Thyroid gland (tissue), 4 donors: ENCODE data around the gene KAZN. TPM values are rescaled to one million over a fixed set of nuclear protein-coding genes. Genes with fewer than 3 reads are reported as not detected.

Experiments used
- DNase-seq, 2 donors: peaks; one replicate each; pipeline ENCODE4 v3.0.0-alpha.2; 2019
- H3K27ac ChIP-seq, 3 donors: fragments of 200-600 bp; sonication (generic); 1 replicate in 2 of 3; 2 replicates in 1 of 3; pipeline ENCODE4 v1.5.1; 2016 to 2019; ENCODE audit warnings: mild to moderate bottlenecking in 1 of 3, moderate library complexity in 1 of 3
- H3K27me3 ChIP-seq: fragments of 200-600 bp; sonication (generic); one replicate; pipeline ENCODE4 v1.5.1; 2019
- H3K36me3 ChIP-seq, 2 donors: fragments of 200-600 bp; sonication (generic); one replicate each; pipeline ENCODE4 v1.5.1; 2016 to 2019
- H3K4me1 ChIP-seq, 2 donors: fragments of 200-600 bp; sonication (generic); one replicate each; pipeline ENCODE4 v1.5.1; 2017 to 2019
- H3K4me3 ChIP-seq, 3 donors: fragments of 200-600 bp; sonication (generic); replicated peaks in 1 of 3; 1 replicate in 2 of 3; 2 replicates in 1 of 3; pipeline ENCODE4 v1.5.1; 2016; ENCODE audit warnings: mild to moderate bottlenecking in 1 of 3
- H3K9me3 ChIP-seq: fragments of 200-600 bp; sonication (generic); one replicate; pipeline ENCODE4 v1.5.1; 2017
- POLR2A ChIP-seq, 2 donors: fragments of 450-650 bp; IDR thresholded peaks; one replicate each; pipeline ENCODE4 v1.6.1; 2017; ENCODE audit warnings: antibody characterized with exemption in 2 of 2, mild to moderate bottlenecking in 2 of 2, moderate library complexity in 1 of 2
- WGBS, 2 donors: methylation state at CpG; one replicate each; pipeline ENCODE4 v1.1.5; 2017; 5-methylcytosine and 5-hydroxymethylcytosine counted together
- intact Hi-C: fragments of 100-400 bp; cut with DNase I; formaldehyde crosslinking; loops from one replicate; pipeline ENCODE4 v1.15.1; 2023
- total RNA-seq, 4 donors: library from RNA; depleted of rRNA; stranded (reverse); fragments of >200 nt; gene quantifications; one replicate each; pipeline ENCODE4 v1.2.3, GENCODE V29; 2016
- TF ChIP-seq, protein P1 (sequence below), 6 experiments: fragments of 200-600 bp in 3 of 6; fragments of 450-650 bp in 3 of 6; sonication (generic) in 3 of 6; IDR thresholded peaks; one replicate each; pipeline ENCODE4 v1.5.1; 2016 to 2019; ENCODE audit warnings: antibody characterized with exemption in 6 of 6, mild to moderate bottlenecking in 2 of 6, inconsistent platforms in 1 of 6, moderate library complexity in 1 of 6

The KAZN gene
- total RNA-seq, 4 donors from 2014 or later, result 14.8 to 28.6 (median 18.2) TPM

DNA sequence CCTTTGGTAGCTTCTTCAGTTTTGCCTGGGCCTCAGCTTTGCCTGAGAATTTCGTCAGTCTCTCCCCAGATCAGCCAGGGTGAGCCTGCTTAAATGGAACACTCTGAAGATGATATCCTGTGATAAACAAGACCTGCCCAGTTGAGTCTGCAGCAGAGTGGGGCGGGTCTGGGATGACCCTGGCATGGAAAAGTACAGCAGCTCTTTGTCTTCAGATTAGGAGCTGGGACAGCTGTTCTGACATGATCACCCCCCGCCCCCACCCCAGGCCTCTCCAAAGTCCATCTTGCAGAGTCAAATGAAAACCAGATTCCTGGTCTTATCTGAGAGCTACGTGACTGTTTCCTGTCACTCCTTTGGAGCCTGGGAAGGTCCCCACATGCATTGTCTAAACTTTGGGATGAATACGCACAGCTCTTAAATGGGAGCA, 552.9 kb downstream of the KAZN start:
- DNase-seq, result no peak
- H3K27ac ChIP-seq, result no peak overlapping the region
- WGBS, 2 donors, result 68 to 70% methylated on average over 5 of the region's 5 CpGs

DNA sequence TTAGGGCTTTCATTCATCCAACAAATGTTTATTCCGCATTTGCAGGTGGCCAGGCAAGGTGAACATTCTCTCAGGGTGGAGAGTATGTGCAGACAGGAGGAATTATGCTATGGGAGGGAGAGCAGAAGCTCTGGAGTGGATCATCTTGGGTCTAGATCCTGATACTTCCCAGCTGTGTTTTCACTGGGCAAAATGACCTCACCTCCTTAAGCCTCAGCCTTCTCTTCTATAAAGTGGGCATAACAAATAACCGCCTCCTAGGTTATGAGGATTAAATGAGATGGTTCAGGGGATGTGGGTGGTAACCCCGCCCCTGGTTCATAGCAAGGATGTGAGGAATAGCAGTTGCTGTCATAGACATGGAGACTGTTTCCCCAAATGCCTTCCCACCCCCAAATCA, 553.4 kb downstream of the KAZN start:
- no peak for DNase-seq
- H3K27me3 ChIP-seq, result no peaks in the 10 kb centered on the region
- no peaks in the 10 kb centered on the region for H3K36me3 ChIP-seq
- TF ChIP-seq, protein P1, sequence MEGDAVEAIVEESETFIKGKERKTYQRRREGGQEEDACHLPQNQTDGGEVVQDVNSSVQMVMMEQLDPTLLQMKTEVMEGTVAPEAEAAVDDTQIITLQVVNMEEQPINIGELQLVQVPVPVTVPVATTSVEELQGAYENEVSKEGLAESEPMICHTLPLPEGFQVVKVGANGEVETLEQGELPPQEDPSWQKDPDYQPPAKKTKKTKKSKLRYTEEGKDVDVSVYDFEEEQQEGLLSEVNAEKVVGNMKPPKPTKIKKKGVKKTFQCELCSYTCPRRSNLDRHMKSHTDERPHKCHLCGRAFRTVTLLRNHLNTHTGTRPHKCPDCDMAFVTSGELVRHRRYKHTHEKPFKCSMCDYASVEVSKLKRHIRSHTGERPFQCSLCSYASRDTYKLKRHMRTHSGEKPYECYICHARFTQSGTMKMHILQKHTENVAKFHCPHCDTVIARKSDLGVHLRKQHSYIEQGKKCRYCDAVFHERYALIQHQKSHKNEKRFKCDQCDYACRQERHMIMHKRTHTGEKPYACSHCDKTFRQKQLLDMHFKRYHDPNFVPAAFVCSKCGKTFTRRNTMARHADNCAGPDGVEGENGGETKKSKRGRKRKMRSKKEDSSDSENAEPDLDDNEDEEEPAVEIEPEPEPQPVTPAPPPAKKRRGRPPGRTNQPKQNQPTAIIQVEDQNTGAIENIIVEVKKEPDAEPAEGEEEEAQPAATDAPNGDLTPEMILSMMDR (IDR thresholded peaks at IDR 0.05), result no peak
- TF ChIP-seq POLR2A (IDR thresholded peaks at IDR 0.05), result no peak
- intact Hi-C loops, result loop anchor here (2.0 kb wide), 1 partner anchor 121 kb away; no protein-coding TSS in a partner anchor
- no peaks in the 10 kb centered on the region for H3K9me3 ChIP-seq
- peaks cover 0 to 19% of the 10 kb centered on the region in 2 donors for H3K4me1 ChIP-seq
- WGBS, 2 donors, result 72 to 78% methylated on average over 3 of the region's 3 CpGs
- peak overlapping the region in 1 of 3 donors; percentile 77 for H3K27ac ChIP-seq
- H3K4me3 ChIP-seq, result peak overlapping the region in 1 of 3 donors; percentile 67

More for the DNA sequence above, 552.9 kb downstream of the KAZN start:
- intact Hi-C loops, result no loop called here
- no peak for TF ChIP-seq POLR2A (IDR thresholded peaks at IDR 0.05)
- peaks cover 0 to 20% of the 10 kb centered on the region in 2 donors for H3K4me1 ChIP-seq
- H3K4me3 ChIP-seq, result no peak overlapping the region
- no peaks in the 10 kb centered on the region for H3K36me3 ChIP-seq
- H3K27me3 ChIP-seq, result no peaks in the 10 kb centered on the region
- no peaks in the 10 kb centered on the region for H3K9me3 ChIP-seq

DNA sequence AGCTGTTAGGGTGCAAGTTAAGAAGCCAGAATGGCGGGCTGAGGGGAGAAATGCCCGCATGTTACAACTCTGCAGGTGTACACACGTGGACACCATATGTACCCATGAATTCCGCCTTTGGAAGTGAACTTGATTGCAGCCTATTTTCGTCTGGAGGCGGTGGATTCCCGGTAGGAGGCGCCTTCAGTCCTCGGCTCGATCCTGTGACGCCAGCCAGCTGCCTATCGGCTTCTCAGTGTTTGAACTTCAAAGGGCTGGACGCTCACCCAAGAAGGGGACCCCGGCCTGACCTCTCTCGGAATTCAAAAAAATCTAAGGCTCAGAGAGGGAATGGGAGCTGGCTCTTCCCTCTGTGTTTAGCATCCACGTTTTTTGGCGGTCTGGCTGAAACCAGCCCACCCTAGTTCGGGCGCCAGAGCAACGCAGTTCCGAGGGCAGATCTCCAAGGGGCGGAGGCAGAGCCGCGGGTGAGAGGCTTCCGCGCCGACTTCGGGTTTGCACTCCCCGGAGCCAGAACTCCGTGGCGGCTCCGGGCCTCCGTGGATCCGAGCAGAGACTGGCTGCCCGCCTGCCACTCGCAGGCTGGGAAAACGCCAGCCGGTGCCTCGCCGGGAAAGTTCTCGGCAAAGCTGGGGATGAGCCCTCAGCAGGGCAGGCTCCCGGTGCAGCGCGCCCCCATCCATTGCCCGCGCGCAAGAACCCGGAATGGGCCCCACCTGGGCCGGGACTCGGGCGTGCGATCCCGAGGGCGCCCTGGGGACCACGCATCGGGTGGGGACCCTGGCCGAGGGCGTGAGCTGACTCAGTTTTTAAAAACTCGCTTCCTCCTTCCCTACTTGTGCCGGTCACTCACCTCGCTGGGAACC, 554.1 kb downstream of the KAZN start:
- Histone ChIP-seq H3K4me1 (peaks cover 0 to 14% of the 10 kb centered on the region in 2 donors), H3K4me3 (peak overlapping the region; percentile 44 to 67 (median 65)), H3K27me3 (no peaks in the 10 kb centered on the region), H3K9me3 (no peaks in the 10 kb centered on the region), H3K36me3 (no peaks in the 10 kb centered on the region), H3K27ac (peak overlapping the region; percentile 11 to 87 (median 77))
- DNase-seq, result peak; percentile 84 to 85
- TF ChIP-seq, protein P1 (IDR thresholded peaks at IDR 0.05), result peak in 5 of 6 experiments; percentile 32 to 70 (median 62)
- peak in 1 of 2 donors; percentile 51 for TF ChIP-seq POLR2A (IDR thresholded peaks at IDR 0.05)
- intact Hi-C loops, result loop anchor here (2.0 kb wide), 1 partner anchor 120 kb away; no protein-coding TSS in a partner anchor
- WGBS, 2 donors, result 1 to 3% methylated on average over 11 to 34 of the region's 61 CpGs

DNA sequence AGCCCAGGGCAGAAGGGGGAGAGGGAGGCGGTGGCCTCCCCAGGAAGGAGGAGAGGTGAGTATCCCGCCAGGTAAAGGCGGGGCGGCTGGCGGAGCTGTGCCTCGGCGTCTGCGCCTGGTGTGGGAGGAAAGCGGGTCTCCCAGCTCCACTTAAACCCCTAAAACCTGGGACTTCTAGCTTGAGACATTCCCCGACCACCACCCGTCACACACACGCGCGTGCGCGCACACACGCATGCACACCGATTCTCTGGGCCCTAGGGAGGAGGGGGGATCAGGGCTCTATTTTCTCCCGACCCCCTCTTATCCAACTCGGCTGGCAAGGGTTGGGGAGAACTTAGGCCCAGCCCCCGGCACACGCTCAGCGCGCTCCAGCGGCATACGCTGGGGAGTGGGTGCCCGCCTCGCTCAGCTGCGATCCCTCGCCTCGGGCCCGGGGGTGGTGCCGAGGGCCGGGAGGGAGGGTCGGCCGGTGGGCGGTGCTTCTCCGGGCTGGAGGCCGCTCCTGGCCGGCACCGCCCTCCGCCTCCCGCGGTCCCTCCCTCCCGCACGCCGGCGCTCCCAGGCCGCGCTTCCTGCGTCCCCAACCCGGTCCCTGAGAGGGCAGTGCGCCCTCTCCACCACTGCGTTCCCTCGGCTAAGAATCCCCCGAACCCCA, 554.8 kb downstream of the KAZN start, which contains the start of gene TMEM51:
TMEM51 (plus strand) TSS at position 564 of the 658 bp plus-strand sequence. CDS start 61,341 bp downstream, outside the sequence.
- peaks cover 0 to 14% of the 10 kb centered on the region in 2 donors for H3K4me1 ChIP-seq
- peak; percentile 69 to 73 for DNase-seq

More for the DNA sequence above, 554.8 kb downstream of the KAZN start, which contains the start of gene TMEM51:
- Histone ChIP-seq H3K27ac (peak within 1 kb of the TSS; percentile 11 to 87 (median 77)), H3K27me3 (no peaks in the 10 kb centered on the region), H3K9me3 (no peaks in the 10 kb centered on the region), H3K36me3 (no peaks in the 10 kb centered on the region), H3K4me3 (peak within 1 kb of the TSS; percentile 44 to 67 (median 65))
- WGBS, 2 donors, result 1 to 2% methylated on average over 10 to 16 of the region's 56 CpGs
- TF ChIP-seq POLR2A (IDR thresholded peaks at IDR 0.05), result peak in 1 of 2 donors; percentile 62
- TF ChIP-seq, protein P1 (IDR thresholded peaks at IDR 0.05), result no peak
- intact Hi-C loops, result loop anchor here (2.0 kb wide), 1 partner anchor 119 kb away; no protein-coding TSS in a partner anchor
